KOPT-K1 (cell line): ENCODE measurements around the gene LRRC30.
"Not testable (repeated sequence)": the region's sequence is repeated elsewhere in the genome, so short reads cannot be mapped to it uniquely, and the experiment has no call there.

Source experiments
- H3K27ac ChIP-seq: fragments of 200-600 bp; sonication (generic); 2 replicates; pipeline ENCODE4 v1.5.1; 2016; ENCODE audit warnings: antibody characterized with exemption, mild to moderate bottlenecking, low read depth, low read length; ENCODE audit not compliant: poor library complexity, severe bottlenecking
- H3K36me3 ChIP-seq: fragments of 200-600 bp; sonication (generic); 2 replicates; pipeline ENCODE4 v1.5.1; 2017; ENCODE audit warnings: antibody characterized with exemption, mild to moderate bottlenecking, low read length, moderate library complexity; ENCODE audit not compliant: insufficient read depth
- H3K9me3 ChIP-seq: fragments of 200-600 bp; sonication (generic); 2 replicates; pipeline ENCODE4 v1.5.1; 2017; ENCODE audit warnings: antibody characterized with exemption, low read length, mild to moderate bottlenecking; ENCODE audit not compliant: insufficient read depth, poor library complexity, severe bottlenecking

LRRC30 gene

DNA sequence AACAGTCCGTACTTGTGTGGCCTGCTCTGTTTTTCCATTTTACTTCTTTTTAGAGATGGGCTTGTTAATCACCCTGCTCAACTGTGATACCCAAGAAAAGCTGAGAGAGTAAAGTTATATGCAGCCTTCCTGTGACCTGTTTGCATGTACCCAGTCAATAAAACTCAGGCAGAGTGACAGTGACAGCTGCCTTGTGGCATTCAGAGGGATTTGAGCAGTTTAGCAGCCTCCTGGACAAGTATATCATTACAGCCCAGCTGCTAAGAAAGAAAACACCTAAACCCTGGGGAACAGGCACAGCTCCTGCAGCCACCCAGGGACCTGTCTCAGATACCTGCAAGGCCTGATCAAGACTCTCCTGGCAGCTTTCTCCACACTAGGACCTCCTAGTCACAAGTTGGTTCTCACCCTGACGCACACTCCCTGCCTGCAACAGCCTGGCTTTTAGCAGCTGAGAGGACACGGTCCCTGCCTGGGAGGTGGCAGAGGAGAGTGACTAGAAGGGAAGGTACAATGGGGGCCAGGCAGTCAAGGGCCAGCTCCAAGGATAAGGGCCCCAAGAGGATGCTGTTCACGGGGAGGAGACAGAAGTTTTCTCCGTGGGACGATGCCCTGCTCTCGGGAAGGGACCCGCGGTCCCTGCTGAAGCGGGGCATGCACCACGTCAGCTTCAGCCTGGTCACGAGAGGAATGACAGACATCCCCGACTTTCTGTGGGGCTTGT is at the start of gene LRRC30:
Gene LRRC30 (plus strand): TSS at position 464 of the 724 bp plus-strand sequence. CDS start 50 bp downstream, at position 514.
- no peaks in the 10 kb centered on the region for H3K36me3 ChIP-seq
- no peak within 1 kb of the TSS for H3K27ac ChIP-seq
- no peaks in the 10 kb centered on the region for H3K9me3 ChIP-seq

DNA sequence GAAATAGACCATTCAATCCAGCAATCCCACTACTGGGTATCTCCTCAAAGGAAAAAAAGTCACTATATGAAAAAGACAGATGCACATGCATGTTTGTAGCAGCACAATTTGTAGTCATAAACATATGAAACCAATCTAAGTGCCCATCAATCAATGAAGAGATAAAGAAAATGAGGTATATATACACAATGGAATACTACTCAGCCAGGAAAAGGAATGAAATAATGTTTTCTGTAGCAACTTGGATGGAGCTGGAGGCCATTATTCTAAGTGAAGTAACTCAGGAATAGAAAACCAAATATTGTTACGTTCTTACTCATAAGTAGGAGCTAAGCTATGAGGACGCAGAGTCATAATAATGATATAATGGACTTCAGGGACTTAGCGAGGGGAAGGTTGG is 45.2 kb upstream of the LRRC30 start:
- Histone ChIP-seq H3K36me3 (no peaks in the 10 kb centered on the region), H3K9me3 (no peaks in the 10 kb centered on the region), H3K27ac (no peak overlapping the region)

DNA sequence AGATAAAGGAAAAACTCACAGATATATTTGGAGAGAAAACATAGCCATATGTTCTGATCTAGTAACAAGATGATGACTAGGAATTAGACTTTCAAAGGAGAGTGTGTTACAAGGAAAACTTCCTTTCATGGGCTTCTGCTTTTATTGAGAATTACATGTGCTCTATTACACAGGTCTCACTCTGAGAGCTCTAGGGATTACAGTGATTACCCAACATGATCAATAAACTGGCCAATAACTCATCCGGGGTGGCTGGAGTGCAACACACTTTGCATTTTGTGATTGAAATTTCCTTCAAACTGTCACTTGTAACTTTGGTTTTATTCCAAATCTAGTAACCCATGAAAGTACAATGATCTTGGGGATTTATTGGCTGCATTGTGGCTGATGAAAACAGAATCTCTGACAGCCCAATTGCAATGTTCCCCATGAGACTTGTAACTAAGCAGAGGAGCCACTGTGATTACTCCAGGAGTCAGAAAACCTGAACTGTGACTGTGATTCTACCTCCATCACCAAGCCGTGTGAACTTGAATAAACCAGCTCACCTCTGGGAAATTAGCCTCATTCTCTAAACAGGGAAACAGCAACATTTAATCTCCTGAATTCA is 40.2 kb upstream of the LRRC30 start:
- Histone ChIP-seq H3K9me3 (no peaks in the 10 kb centered on the region), H3K27ac (no peak overlapping the region), H3K36me3 (no peaks in the 10 kb centered on the region)

DNA sequence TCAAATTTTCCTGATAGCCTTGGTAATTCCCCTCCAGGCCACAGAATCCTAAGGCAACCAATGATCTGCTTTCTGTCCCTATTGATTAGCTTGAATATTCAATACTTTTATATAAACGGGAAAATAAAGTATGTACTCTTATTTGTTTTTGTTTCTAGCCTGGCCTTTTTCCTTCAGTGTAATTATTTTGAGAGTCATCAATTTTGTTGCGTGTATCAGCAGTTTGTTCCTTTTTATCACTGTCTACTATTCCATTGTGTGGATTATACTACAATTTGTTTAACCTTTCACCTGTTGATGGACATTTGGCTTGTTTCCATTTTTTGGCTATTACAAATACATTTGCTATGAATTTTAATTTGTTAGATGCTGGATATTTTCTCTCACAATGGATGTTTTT is 39.2 kb upstream of the LRRC30 start:
- no peak overlapping the region for H3K27ac ChIP-seq
- H3K36me3 ChIP-seq = no peaks in the 10 kb centered on the region
- H3K9me3 ChIP-seq = no peaks in the 10 kb centered on the region

DNA sequence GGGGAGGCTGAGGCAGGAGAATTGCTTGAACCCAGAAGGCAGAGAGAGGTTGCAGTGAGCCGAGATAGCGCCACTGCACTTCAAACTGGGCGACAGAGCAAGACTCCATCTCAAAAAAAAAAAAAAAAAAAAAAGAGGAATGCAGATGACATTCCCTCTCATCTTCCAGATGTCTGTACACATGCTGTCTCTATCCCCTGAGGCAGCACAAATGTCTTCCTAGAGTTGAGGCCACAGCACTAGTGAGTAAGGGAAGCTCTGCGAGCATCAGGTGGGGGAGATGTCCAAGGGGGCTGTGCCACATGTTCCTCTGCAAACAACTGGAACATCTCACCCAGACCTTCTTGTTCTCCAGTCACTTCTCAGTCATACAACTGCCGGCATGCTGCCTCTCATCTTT is 35.6 kb upstream of the LRRC30 start:
- Histone ChIP-seq H3K36me3 (no peaks in the 10 kb centered on the region), H3K9me3 (no peaks in the 10 kb centered on the region), H3K27ac (no peak overlapping the region)

DNA sequence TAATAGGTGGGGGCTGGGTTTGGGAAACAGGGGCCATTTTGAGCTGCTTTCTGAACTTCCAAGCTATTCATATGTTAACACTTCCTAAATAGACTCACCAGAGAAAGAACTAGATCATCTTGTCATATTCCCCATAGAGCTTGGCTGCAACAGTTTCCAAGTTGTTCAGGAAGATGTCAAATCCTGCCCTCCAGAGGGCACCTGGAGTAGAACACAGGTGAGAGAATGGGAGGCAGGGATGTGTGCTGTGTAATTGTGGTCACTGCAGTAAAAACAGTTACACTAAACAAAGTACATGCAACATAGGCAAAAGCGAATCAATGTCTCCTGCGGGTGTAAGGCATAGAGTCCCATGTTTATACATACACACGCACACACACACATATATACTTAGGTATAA is 34.5 kb upstream of the LRRC30 start:
- no peaks in the 10 kb centered on the region for H3K9me3 ChIP-seq
- H3K36me3 ChIP-seq = no peaks in the 10 kb centered on the region
- no peak overlapping the region for H3K27ac ChIP-seq

DNA sequence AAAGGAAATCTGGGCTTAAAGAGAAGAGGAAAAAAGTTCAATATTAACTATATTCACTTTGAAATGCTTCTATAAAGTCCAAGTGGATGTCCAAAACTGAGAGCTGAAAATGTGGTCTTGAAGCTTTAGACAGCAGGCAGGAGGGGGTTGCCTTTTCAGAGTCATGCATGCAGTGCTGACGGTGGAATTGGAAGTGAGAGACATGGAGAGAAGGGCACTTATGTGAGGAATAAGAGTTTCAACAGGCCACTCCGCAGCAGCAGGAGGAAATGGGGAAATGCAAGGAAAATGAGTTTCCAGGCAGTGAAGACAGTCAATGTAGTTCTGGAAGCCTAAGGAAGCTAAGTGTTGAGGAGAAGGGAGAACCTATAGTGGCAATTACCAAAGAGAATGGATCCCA is 33.0 kb upstream of the LRRC30 start:
- no peaks in the 10 kb centered on the region for H3K36me3 ChIP-seq
- H3K9me3 ChIP-seq = no peaks in the 10 kb centered on the region
- H3K27ac ChIP-seq = no peak overlapping the region

DNA sequence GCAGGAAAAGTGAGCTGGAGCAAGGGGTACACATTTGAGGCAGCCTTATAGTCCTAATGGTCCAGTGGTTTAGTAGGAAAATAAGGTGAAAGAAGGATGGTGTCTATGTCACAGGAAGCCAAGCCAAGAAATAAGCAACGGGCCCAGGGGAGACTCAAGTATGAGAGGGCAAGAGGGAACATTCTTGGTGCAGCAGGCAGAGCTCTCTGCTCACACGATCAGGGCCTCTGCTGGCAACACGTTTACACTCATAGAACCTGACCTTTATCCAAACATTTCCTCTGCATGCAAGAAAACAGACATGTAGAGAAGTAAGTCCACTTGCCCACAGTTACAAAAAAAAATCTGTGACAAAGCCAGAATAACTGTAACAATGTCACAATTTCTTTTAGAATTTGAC is 32.6 kb upstream of the LRRC30 start:
- H3K36me3 ChIP-seq = no peaks in the 10 kb centered on the region
- no peaks in the 10 kb centered on the region for H3K9me3 ChIP-seq
- no peak overlapping the region for H3K27ac ChIP-seq

DNA sequence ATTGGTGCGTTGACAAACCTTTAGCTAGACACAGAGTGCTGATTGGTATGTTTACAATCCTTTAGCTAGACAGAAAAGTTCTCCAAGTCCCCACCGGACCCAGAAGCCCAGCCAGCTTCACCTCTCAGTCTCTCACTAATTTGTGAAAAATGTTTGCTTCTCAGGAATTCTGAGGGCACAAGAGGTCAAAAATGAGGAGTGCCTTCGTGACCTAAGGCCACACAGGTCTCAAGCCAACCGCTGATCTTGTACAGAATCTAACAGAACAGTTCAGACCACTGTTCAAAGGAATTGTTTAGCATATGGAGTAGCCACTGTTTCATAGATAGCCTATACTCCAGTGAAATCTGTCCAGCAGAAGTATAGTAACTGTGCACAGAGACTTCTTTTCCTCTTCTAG is 29.8 kb upstream of the LRRC30 start:
- Histone ChIP-seq H3K36me3 (no peaks in the 10 kb centered on the region), H3K27ac (no peak overlapping the region), H3K9me3 (no peaks in the 10 kb centered on the region)

DNA sequence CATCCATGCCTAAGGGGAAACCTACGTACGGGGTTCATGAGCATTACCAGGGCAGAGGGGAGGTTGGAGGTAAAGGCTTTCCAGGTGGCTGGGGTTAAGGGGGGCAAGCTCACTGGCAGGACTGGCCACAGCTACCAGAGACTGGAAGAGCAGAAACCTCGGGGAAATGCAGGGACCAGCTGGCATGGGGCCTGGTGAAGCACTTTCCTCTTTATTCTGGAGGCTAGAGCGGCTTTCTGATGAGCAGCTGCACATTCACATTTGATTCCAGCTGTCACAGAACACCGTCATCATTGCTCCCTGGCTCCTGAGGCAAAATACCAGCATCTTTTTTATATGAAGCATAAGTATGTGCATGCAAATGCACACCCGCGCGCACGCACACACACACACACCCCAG is 28.7 kb upstream of the LRRC30 start:
- Histone ChIP-seq H3K36me3 (no peaks in the 10 kb centered on the region), H3K9me3 (no peaks in the 10 kb centered on the region)

DNA sequence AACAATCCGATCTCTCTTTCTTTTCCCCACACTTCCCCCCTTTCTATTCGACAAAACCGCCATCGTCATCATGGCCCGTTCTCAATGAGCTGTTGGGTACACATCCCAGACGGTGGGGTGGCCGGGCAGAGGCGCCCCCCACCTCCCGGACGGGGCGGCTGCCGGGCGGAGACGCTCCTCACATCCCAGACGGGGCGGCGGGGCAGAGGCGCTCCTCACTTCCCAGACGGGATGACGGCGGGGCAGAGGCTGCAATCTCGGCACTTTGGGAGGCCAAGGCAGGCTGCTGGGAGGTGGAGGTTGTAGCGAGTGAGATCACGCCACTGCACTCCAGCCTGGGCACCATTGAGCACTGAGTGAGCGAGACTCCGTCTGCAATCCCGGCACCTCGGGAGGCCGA is 27.3 kb upstream of the LRRC30 start:
- not testable (repeated sequence) for H3K27ac ChIP-seq, H3K9me3 ChIP-seq, H3K36me3 ChIP-seq

More for the DNA sequence above, 28.7 kb upstream of the LRRC30 start:
- H3K27ac ChIP-seq = no peak overlapping the region

DNA sequence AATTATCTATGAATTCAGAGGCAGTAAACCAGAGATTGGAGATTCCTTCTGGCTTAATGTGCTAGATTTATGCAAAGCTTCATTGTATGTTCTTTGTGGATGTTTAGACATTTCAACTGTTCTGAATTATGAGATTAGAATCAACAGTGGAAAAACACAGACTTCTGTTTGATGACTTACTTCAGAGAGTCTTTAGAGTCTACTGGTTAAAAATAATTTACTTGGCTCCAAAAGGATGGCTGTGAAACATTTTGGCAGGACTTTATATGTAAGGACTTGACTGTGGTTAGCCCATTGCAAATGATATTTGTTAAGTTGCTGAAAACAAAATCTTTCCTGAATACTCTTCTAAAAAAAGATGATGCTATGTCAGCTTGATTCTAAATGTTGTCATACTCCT is 25.5 kb upstream of the LRRC30 start:
- H3K36me3 ChIP-seq = no peaks in the 10 kb centered on the region
- no peak overlapping the region for H3K27ac ChIP-seq
- H3K9me3 ChIP-seq = no peaks in the 10 kb centered on the region

DNA sequence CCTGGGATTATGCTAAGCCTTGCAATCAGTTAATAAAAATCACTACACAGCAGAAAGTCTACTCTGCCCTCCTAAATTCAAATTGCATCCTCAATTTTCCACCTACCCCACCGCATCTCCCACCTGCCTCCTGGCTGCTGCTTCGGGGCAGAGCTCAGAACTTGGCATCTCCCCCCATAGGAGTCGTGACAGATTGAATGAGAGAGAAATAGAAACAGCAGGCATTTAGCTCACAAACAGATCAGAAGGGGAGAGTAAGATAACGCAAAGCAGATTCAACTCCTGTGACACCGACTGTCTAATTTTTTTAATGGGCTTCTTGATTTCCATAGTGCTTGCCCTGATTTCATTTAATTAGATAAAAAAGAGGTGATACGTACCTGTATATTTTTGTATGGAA is 24.7 kb upstream of the LRRC30 start:
- H3K36me3 ChIP-seq = no peaks in the 10 kb centered on the region
- no peak overlapping the region for H3K27ac ChIP-seq
- no peaks in the 10 kb centered on the region for H3K9me3 ChIP-seq

DNA sequence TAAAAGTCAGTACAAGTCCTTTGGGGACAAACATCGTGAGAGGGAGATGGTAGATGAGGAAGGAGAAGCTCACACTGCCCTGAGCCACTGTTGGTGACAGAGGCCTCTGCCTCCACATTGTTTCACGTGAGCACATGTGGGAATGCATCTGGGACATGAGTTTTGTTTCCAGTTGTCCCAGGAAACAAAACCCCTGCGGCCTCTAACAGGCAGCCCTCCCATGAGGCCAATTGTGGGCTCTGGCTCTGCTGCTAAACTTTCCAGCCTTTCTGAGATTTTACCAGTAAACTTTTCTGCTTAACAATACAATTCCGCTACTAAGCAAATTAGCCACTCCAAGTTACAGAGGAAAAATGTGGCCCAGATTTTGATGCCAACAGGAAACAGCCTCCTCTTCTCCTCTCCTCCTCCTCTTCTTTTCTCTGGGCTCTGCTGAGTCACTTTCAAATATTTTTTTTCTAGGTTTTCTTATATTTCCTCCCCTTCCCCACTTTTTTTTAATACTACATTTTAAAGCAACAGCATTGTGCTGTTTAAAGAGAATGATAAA is 23.4 kb upstream of the LRRC30 start:
- H3K36me3 ChIP-seq = no peaks in the 10 kb centered on the region
- H3K27ac ChIP-seq = no peak overlapping the region
- no peaks in the 10 kb centered on the region for H3K9me3 ChIP-seq

DNA sequence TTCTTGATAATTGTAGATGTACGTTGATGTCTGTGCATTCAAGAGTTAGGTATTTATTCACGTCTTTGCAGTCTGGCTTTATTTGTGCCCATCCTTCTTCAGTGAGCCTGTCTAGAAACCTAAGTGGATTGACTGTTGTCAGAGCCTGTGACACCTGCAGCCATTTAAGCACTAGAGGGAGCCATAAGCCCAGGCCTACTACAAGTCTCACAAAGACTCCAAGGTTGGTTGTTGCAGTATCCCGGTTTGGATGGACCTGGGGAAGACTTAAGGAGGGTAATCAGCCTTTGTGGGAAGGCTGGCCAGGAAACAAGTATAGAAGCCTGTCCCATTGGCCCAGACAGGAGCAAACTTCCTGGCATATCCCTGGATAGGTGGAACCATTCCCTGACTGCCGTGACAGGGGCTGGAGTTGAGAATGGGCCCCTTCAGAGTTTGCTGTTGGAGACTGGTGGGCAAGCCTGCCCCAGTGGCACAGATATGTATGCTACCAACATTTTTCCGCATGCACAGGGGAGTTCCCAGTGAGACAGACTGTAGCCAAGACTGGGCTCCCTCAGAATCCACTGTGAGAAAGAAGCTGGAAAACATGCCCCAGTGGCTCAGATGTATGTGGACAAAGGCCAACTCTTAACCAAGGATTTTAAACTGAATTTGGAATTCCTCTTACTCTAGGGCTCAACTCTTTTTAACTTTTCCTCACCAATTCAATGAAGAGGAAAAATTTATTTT is 9.3 kb upstream of the LRRC30 start:
- Histone ChIP-seq H3K9me3 (no peaks in the 10 kb centered on the region), H3K36me3 (no peaks in the 10 kb centered on the region), H3K27ac (no peak overlapping the region)
